DOHH2 (cell line): ENCODE data around the gene IL17D.

Source experiments
- EZH2phosphoT487 ChIP-seq: fragments of 200-600 bp; sonication (generic); IDR thresholded peaks from 2 replicates; pipeline ENCODE4 v1.6.1; 2017; ENCODE audit warnings: borderline replicate concordance, mild to moderate bottlenecking, antibody characterized with exemption, low read length, moderate library complexity, mixed read lengths
- TF ChIP-seq, protein P1 (sequence below): fragments of 200-600 bp; sonication (generic); IDR thresholded peaks from one replicate; pipeline ENCODE4 v1.5.1; 2014; ENCODE audit warnings: antibody characterized with exemption, mild to moderate bottlenecking, low read depth, low read length; ENCODE audit not compliant: poor library complexity, severe bottlenecking

DNA sequence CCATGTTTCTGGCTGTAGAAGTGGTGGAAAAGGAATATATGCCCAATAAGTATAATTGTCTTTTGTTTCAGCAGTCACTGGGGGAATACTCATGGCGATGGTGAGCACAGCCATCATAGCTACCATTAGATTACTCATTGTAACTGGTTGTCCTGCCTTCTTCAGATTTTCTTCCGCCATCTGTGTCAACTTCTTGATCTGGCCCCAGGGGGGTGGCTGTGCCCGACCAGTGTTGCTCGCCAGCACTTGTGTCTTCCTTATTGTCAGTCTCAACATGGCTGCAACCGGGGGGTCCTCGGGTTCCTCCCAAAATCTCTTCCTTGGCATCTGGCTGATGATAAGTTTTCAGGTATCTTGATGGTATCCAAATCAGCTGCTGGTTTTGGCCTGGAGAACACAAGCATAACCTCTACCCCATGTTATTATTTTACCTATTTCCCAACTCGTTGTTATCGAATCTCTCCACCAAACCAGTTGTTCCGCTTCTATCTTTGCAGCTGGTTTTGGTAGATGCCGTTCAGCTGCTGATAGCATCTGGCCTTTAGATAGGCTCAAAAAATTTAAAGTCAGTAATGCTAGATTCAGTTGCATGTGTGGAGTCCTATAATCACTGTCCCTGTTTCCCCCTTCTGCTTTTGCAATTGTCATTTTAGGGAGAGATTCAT is 23.0 kb upstream of the IL17D start:
- TF ChIP-seq, protein P1, sequence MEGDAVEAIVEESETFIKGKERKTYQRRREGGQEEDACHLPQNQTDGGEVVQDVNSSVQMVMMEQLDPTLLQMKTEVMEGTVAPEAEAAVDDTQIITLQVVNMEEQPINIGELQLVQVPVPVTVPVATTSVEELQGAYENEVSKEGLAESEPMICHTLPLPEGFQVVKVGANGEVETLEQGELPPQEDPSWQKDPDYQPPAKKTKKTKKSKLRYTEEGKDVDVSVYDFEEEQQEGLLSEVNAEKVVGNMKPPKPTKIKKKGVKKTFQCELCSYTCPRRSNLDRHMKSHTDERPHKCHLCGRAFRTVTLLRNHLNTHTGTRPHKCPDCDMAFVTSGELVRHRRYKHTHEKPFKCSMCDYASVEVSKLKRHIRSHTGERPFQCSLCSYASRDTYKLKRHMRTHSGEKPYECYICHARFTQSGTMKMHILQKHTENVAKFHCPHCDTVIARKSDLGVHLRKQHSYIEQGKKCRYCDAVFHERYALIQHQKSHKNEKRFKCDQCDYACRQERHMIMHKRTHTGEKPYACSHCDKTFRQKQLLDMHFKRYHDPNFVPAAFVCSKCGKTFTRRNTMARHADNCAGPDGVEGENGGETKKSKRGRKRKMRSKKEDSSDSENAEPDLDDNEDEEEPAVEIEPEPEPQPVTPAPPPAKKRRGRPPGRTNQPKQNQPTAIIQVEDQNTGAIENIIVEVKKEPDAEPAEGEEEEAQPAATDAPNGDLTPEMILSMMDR = no peak
- no peak for TF ChIP-seq EZH2phosphoT487
